ENCODE data around the gene CD3E.

CD3E gene

GRCh38 chr11:118328745-118329144 lies 24.2 kb downstream of the CD3E start:
- no peak overlapping the region for H2AK5ac ChIP-seq (ENCODE audit: low read length)
- H3K36me3 ChIP-seq (ENCODE audit: control insufficient read depth in 1 of 2, insufficient read depth in 2 of 2, low read length in 2 of 2) = no peaks in the 10 kb centered on the region

GRCh38 chr11:118334745-118335144 lies 30.2 kb downstream of the CD3E start:
- Histone ChIP-seq H2BK120ac (ENCODE audit: insufficient read depth, low read length, poor library complexity) (no peak overlapping the region), H3K9me3 (ENCODE audit: insufficient read depth, low read depth, low read length) (no peaks in the 10 kb centered on the region), H3K79me1 (ENCODE audit: low read length) (no peaks in the 10 kb centered on the region), H3K4ac (ENCODE audit: low read depth, low read length) (no peak overlapping the region), H3K14ac (ENCODE audit: low read length) (no peak overlapping the region), H3K4me3 (ENCODE audit: low read depth, low read length) (no peak overlapping the region), H3K4me2 (ENCODE audit: low read length) (no peak overlapping the region), H2AK5ac (ENCODE audit: low read length) (no peak overlapping the region), H4K91ac (ENCODE audit: low read depth, low read length) (no peak overlapping the region), H3K27me3 (ENCODE audit: insufficient read depth, low read length) (no peaks in the 10 kb centered on the region), H3K18ac (ENCODE audit: low read length) (no peak overlapping the region), H4K12ac (ENCODE audit: low read depth, low read length) (no peak overlapping the region), H2BK12ac (ENCODE audit: low read length) (no peak overlapping the region), H2AFZ (ENCODE audit: insufficient read depth, low read length, poor library complexity) (no peak overlapping the region), H3K36me3 (ENCODE audit: control insufficient read depth in 1 of 2, insufficient read depth in 2 of 2, low read length in 2 of 2) (no peaks in the 10 kb centered on the region), H3K23ac (ENCODE audit: low read length) (no peak overlapping the region), H3K4me1 (ENCODE audit: control insufficient read depth in 1 of 2, insufficient read depth in 2 of 2, low read length in 2 of 2) (no peaks in the 10 kb centered on the region), H2BK5ac (ENCODE audit: low read depth, low read length, poor library complexity) (no peak overlapping the region), H4K8ac (ENCODE audit: low read depth, low read length) (no peak overlapping the region), H3K79me2 (ENCODE audit: control insufficient read depth, insufficient read depth, low read length, poor library complexity) (no peaks in the 10 kb centered on the region), H3K9ac (ENCODE audit: low read length) (no peak overlapping the region), H3K27ac (ENCODE audit: low read depth, low read length) (no peak overlapping the region)
- WGBS (ENCODE audit: extremely low coverage, insufficient coverage, insufficient read length) = no CpG with 5 or more reads among the region's 1 CpG
- DNase-seq = no peak

More at GRCh38 chr11:118328745-118329144, 24.2 kb downstream of the CD3E start:
- Histone ChIP-seq H3K4me1 (ENCODE audit: control insufficient read depth in 1 of 2, insufficient read depth in 2 of 2, low read length in 2 of 2) (no peaks in the 10 kb centered on the region), H3K14ac (ENCODE audit: low read length) (no peak overlapping the region), H3K23ac (ENCODE audit: low read length) (no peak overlapping the region), H3K27me3 (ENCODE audit: insufficient read depth, low read length) (no peaks in the 10 kb centered on the region), H3K18ac (ENCODE audit: low read length) (no peak overlapping the region), H2AFZ (ENCODE audit: insufficient read depth, low read length, poor library complexity) (no peak overlapping the region), H4K91ac (ENCODE audit: low read depth, low read length) (no peak overlapping the region), H3K4ac (ENCODE audit: low read depth, low read length) (no peak overlapping the region), H2BK120ac (ENCODE audit: insufficient read depth, low read length, poor library complexity) (no peak overlapping the region), H2BK12ac (ENCODE audit: low read length) (no peak overlapping the region), H4K12ac (ENCODE audit: low read depth, low read length) (no peak overlapping the region), H3K4me2 (ENCODE audit: low read length) (no peak overlapping the region), H3K79me1 (ENCODE audit: low read length) (no peaks in the 10 kb centered on the region), H2BK5ac (ENCODE audit: low read depth, low read length, poor library complexity) (no peak overlapping the region), H3K9ac (ENCODE audit: low read length) (no peak overlapping the region), H4K8ac (ENCODE audit: low read depth, low read length) (no peak overlapping the region), H3K9me3 (ENCODE audit: insufficient read depth, low read depth, low read length) (no peaks in the 10 kb centered on the region), H3K79me2 (ENCODE audit: control insufficient read depth, insufficient read depth, low read length, poor library complexity) (no peaks in the 10 kb centered on the region), H3K4me3 (ENCODE audit: low read depth, low read length) (no peak overlapping the region), H3K27ac (ENCODE audit: low read depth, low read length) (no peak overlapping the region)
- no peak for DNase-seq

GRCh38 chr11:118338637-118339061 lies 34.1 kb downstream of the CD3E start:
- WGBS (ENCODE audit: extremely low coverage, insufficient coverage, insufficient read length) = no CpG with 5 or more reads among the region's 7 CpGs
- H3K14ac ChIP-seq (ENCODE audit: low read length) = no peak overlapping the region
- H4K8ac ChIP-seq (ENCODE audit: low read depth, low read length) = no peak overlapping the region
- H4K12ac ChIP-seq (ENCODE audit: low read depth, low read length) = no peak overlapping the region
- no peak overlapping the region for H4K91ac ChIP-seq (ENCODE audit: low read depth, low read length)
- H3K4me2 ChIP-seq (ENCODE audit: low read length) = no peak overlapping the region
- H3K4ac ChIP-seq (ENCODE audit: low read depth, low read length) = no peak overlapping the region
- no peak overlapping the region for H3K4me3 ChIP-seq (ENCODE audit: low read depth, low read length)
- H3K18ac ChIP-seq (ENCODE audit: low read length) = no peak overlapping the region
- no peaks in the 10 kb centered on the region for H3K27me3 ChIP-seq (ENCODE audit: insufficient read depth, low read length)
- H3K27ac ChIP-seq (ENCODE audit: low read depth, low read length) = no peak overlapping the region
- no peaks in the 10 kb centered on the region for H3K36me3 ChIP-seq (ENCODE audit: control insufficient read depth in 1 of 2, insufficient read depth in 2 of 2, low read length in 2 of 2)
- H2BK12ac ChIP-seq (ENCODE audit: low read length) = no peak overlapping the region
- no peaks in the 10 kb centered on the region for H3K79me2 ChIP-seq (ENCODE audit: control insufficient read depth, insufficient read depth, low read length, poor library complexity)
- no peak overlapping the region for H2BK5ac ChIP-seq (ENCODE audit: low read depth, low read length, poor library complexity)
- H3K23ac ChIP-seq (ENCODE audit: low read length) = no peak overlapping the region
- no peak overlapping the region for H2AK5ac ChIP-seq (ENCODE audit: low read length)
- no peaks in the 10 kb centered on the region for H3K79me1 ChIP-seq (ENCODE audit: low read length)
- no peak overlapping the region for H2BK120ac ChIP-seq (ENCODE audit: insufficient read depth, low read length, poor library complexity)
- H3K9me3 ChIP-seq (ENCODE audit: insufficient read depth, low read depth, low read length) = no peaks in the 10 kb centered on the region
- no peak for DNase-seq
- H3K9ac ChIP-seq (ENCODE audit: low read length) = no peak overlapping the region
- no peak overlapping the region for H2AFZ ChIP-seq (ENCODE audit: insufficient read depth, low read length, poor library complexity)
- no peaks in the 10 kb centered on the region for H3K4me1 ChIP-seq (ENCODE audit: control insufficient read depth in 1 of 2, insufficient read depth in 2 of 2, low read length in 2 of 2)

GRCh38 chr11:118339281-118339961 lies 34.9 kb downstream of the CD3E start:
- no peak overlapping the region for H3K4me2 ChIP-seq (ENCODE audit: low read length)

More at GRCh38 chr11:118339281-118339961, 34.9 kb downstream of the CD3E start:
- no peak overlapping the region for H4K12ac ChIP-seq (ENCODE audit: low read depth, low read length)
- H2AFZ ChIP-seq (ENCODE audit: insufficient read depth, low read length, poor library complexity) = no peak overlapping the region
- no peaks in the 10 kb centered on the region for H3K9me3 ChIP-seq (ENCODE audit: insufficient read depth, low read depth, low read length)
- no CpG with 5 or more reads among the region's 5 CpGs for WGBS (ENCODE audit: extremely low coverage, insufficient coverage, insufficient read length)
- no peak overlapping the region for H3K27ac ChIP-seq (ENCODE audit: low read depth, low read length)
- H2BK120ac ChIP-seq (ENCODE audit: insufficient read depth, low read length, poor library complexity) = no peak overlapping the region
- H3K4ac ChIP-seq (ENCODE audit: low read depth, low read length) = no peak overlapping the region
- no peak overlapping the region for H2BK12ac ChIP-seq (ENCODE audit: low read length)
- H3K9ac ChIP-seq (ENCODE audit: low read length) = no peak overlapping the region
- no peaks in the 10 kb centered on the region for H3K27me3 ChIP-seq (ENCODE audit: insufficient read depth, low read length)
- H3K18ac ChIP-seq (ENCODE audit: low read length) = no peak overlapping the region
- no peak overlapping the region for H3K14ac ChIP-seq (ENCODE audit: low read length)
- H3K79me1 ChIP-seq (ENCODE audit: low read length) = no peaks in the 10 kb centered on the region
- no peak overlapping the region for H3K4me3 ChIP-seq (ENCODE audit: low read depth, low read length)
- H2AK5ac ChIP-seq (ENCODE audit: low read length) = no peak overlapping the region
- H4K8ac ChIP-seq (ENCODE audit: low read depth, low read length) = no peak overlapping the region
- no peaks in the 10 kb centered on the region for H3K79me2 ChIP-seq (ENCODE audit: control insufficient read depth, insufficient read depth, low read length, poor library complexity)
- no peak overlapping the region for H2BK5ac ChIP-seq (ENCODE audit: low read depth, low read length, poor library complexity)
- no peak overlapping the region for H4K91ac ChIP-seq (ENCODE audit: low read depth, low read length)
- DNase-seq = no peak
- H3K36me3 ChIP-seq (ENCODE audit: control insufficient read depth in 1 of 2, insufficient read depth in 2 of 2, low read length in 2 of 2) = no peaks in the 10 kb centered on the region
- no peak overlapping the region for H3K23ac ChIP-seq (ENCODE audit: low read length)
- no peaks in the 10 kb centered on the region for H3K4me1 ChIP-seq (ENCODE audit: control insufficient read depth in 1 of 2, insufficient read depth in 2 of 2, low read length in 2 of 2)
